Measurements from ENCODE around the gene TSBP1.

GRCh38 chr6:32371229-32371628 lies 474 bp downstream of the TSBP1 start:
- TF ChIP-seq PAX5 (IDR thresholded peaks at IDR 0.05; ENCODE audit: insufficient read depth, low read length, severe bottlenecking) (no peak), TAF1 (IDR thresholded peaks at IDR 0.05; ENCODE audit: low read depth, low read length) (no peak)

Measured in GM12891 (cell line).